Measurements from ENCODE around the gene IRX1.

The IRX1 gene

GRCh38 chr5:3601061-3601710 is 5.6 kb downstream of the IRX1 start:
- no peak for DNase-seq

- no peak for DNase-seq
These were observed 6.5 kb downstream of the IRX1 start for GRCh38 chr5:3601911-3602782.

GRCh38 chr5:3602785-3603502 is 7.3 kb downstream of the IRX1 start:
- no peak for DNase-seq

GRCh38 chr5:3604501-3604900 is 8.9 kb downstream of the IRX1 start:
- no peak for DNase-seq

- no peak for DNase-seq
These were observed 9.8 kb downstream of the IRX1 start for GRCh38 chr5:3605298-3606010.

GRCh38 chr5:3606121-3606831 is 10.6 kb downstream of the IRX1 start:
- DNase-seq = no peak

- no peak for DNase-seq
These were observed 12.0 kb downstream of the IRX1 start for GRCh38 chr5:3607541-3608181.

GRCh38 chr5:3609120-3609681 is 13.6 kb downstream of the IRX1 start:
- DNase-seq = no peak

- no peak for DNase-seq
These were observed 17.0 kb downstream of the IRX1 start for GRCh38 chr5:3612591-3613042.

- DNase-seq = no peak
These were observed 18.1 kb downstream of the IRX1 start for GRCh38 chr5:3613726-3614125.

GRCh38 chr5:3615217-3615616 is 19.6 kb downstream of the IRX1 start:
- no peak for DNase-seq

- no peak for DNase-seq
These were observed 20.2 kb downstream of the IRX1 start for GRCh38 chr5:3615829-3616228.

- no peak for DNase-seq
These were observed 23.9 kb downstream of the IRX1 start for GRCh38 chr5:3619579-3619978.

- DNase-seq = no peak
These were observed 27.3 kb downstream of the IRX1 start for GRCh38 chr5:3622961-3623360.

- DNase-seq = no peak
These were observed 30.0 kb downstream of the IRX1 start for GRCh38 chr5:3625626-3626025.

GRCh38 chr5:3634061-3634460 is 38.4 kb downstream of the IRX1 start:
- DNase-seq = no peak

- no peak for DNase-seq
These were observed 43.5 kb downstream of the IRX1 start for GRCh38 chr5:3639175-3639574.

GRCh38 chr5:3642231-3642630 is 46.6 kb downstream of the IRX1 start:
- DNase-seq = no peak

- no peak for DNase-seq
These were observed 54.7 kb downstream of the IRX1 start for GRCh38 chr5:3650320-3650719.

GRCh38 chr5:3650868-3651267 is 55.2 kb downstream of the IRX1 start:
- no peak for DNase-seq
